Fibroblast of skin of left quadriceps (primary cell): Measurements from ENCODE around the gene CDHR3.
"Not testable (repeated sequence)": the region's sequence is repeated elsewhere in the genome, so short reads cannot be mapped to it uniquely, and the experiment has no call there.

Source experiments
- DNase-seq, 2 experiments: peaks; one replicate each; pipeline ENCODE4 v3.0.0-alpha.2; 2013; ENCODE audit warnings: low read depth in 2 of 2

Gene CDHR3

GRCh38 chr7:105958012-105958411 is 5.1 kb upstream of the CDHR3 start:
- DNase-seq: no peak

GRCh38 chr7:105962353-105962752 is 711 bp upstream of the CDHR3 start:
- no peak for DNase-seq

- DNase-seq: no peak
Measured at GRCh38 chr7:105971845-105972244, 8.8 kb downstream of the CDHR3 start.

GRCh38 chr7:105972276-105972675 is 9.2 kb downstream of the CDHR3 start:
- DNase-seq: no peak

GRCh38 chr7:105974471-105974870 is 11.4 kb downstream of the CDHR3 start:
- no peak for DNase-seq

GRCh38 chr7:105975770-105976417 is 12.8 kb downstream of the CDHR3 start:
- DNase-seq: peak; percentile 41 to 45

- DNase-seq: no peak
Measured at GRCh38 chr7:105976868-105977267, 13.8 kb downstream of the CDHR3 start.

GRCh38 chr7:105978035-105978434 is 15.0 kb downstream of the CDHR3 start:
- DNase-seq: no peak

- no peak for DNase-seq
Measured at GRCh38 chr7:105978974-105979373, 15.9 kb downstream of the CDHR3 start.

GRCh38 chr7:105979405-105979804 is 16.3 kb downstream of the CDHR3 start:
- DNase-seq: no peak

GRCh38 chr7:105980645-105981396 is 17.8 kb downstream of the CDHR3 start:
- DNase-seq: no peak

GRCh38 chr7:105982388-105982787 is 19.3 kb downstream of the CDHR3 start:
- DNase-seq: no peak

- not testable (repeated sequence) for DNase-seq
Measured at GRCh38 chr7:105984808-105985207, 21.7 kb downstream of the CDHR3 start.

GRCh38 chr7:105985229-105985628 is 22.2 kb downstream of the CDHR3 start:
- DNase-seq: no peak

- DNase-seq: no peak
Measured at GRCh38 chr7:105985672-105986215, 22.7 kb downstream of the CDHR3 start.

- no peak for DNase-seq
Measured at GRCh38 chr7:105987046-105987445, 24.0 kb downstream of the CDHR3 start.

- no peak for DNase-seq
Measured at GRCh38 chr7:105988276-105988675, 25.2 kb downstream of the CDHR3 start.

GRCh38 chr7:105989191-105989590 is 26.1 kb downstream of the CDHR3 start:
- DNase-seq: no peak

GRCh38 chr7:105989686-105990085 is 26.6 kb downstream of the CDHR3 start:
- no peak for DNase-seq

GRCh38 chr7:105990141-105990540 is 27.1 kb downstream of the CDHR3 start:
- DNase-seq: no peak

GRCh38 chr7:105990727-105991453 is 27.8 kb downstream of the CDHR3 start:
- no peak for DNase-seq

- DNase-seq: no peak
Measured at GRCh38 chr7:105992905-105993304, 29.8 kb downstream of the CDHR3 start.
